ENCODE data around the gene UNC5C. TPM values are rescaled to one million over a fixed set of nuclear protein-coding genes. Genes with fewer than 3 reads are reported as not detected.
A peak's percentile ranks its signal among the peaks of the same experiment; 100 is the strongest.

The UNC5C gene
- total RNA-seq, 3 donors from 2014 or later: 6.2 to 20.9 (median 6.2) TPM

DNA sequence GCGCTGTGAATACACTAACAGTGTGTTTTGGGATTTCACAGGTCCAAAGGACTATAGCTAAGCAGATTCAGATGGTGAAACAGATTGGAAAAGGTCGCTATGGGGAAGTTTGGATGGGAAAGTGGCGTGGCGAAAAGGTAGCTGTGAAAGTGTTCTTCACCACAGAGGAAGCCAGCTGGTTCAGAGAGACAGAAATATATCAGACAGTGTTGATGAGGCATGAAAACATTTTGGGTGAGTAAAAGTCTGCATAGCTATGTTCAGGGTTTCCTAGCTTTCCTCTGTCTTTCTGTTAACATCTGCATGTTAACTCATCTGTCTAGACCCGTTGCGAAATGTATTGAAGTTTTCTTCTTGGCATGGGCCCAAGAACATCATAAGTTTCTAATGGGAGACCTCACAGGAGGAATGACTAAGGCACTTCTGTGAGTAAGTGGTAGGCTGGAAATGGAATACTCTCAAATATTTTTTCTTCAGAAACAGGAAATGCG is 418.9 kb downstream of the UNC5C start:
- H3K36me3 ChIP-seq: no peaks in the 10 kb centered on the region
- H3K27me3 ChIP-seq: no peaks in the 10 kb centered on the region
- no peak for DNase-seq (ENCODE audit: low spot score in 2 of 2)
- intact Hi-C loops (cut with DNase I; ENCODE audit: low total_unique reads): no loop called here
- H3K27ac ChIP-seq: no peak overlapping the region
- TF ChIP-seq CTCF (IDR thresholded peaks at IDR 0.05) (no peak), POLR2A (IDR thresholded peaks at IDR 0.05) (no peak)
- H3K4me3 ChIP-seq: no peak overlapping the region
- no peaks in the 10 kb centered on the region for H3K9me3 ChIP-seq
- H3K4me1 ChIP-seq: no peaks in the 10 kb centered on the region

DNA sequence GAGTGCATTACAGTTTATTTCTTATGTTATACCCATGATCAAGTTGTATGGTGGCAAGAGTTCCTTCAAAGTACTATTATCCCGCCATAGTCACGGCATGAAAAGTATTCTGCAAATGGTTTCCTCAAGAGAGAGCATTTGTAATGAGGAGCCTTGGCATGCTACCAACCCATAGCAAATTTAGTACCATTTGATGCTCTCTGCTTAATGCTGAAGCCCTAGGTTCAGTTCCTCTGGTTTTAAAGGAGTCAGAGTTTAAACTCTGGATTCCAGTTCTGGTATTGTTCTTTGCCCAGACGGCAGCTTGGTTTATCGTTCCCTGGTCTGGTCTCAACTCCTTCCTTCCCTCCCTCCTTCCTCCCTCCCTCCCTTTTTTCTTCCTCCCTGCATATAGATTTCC is 419.7 kb downstream of the UNC5C start:
- H3K27ac ChIP-seq: no peak overlapping the region
- DNase-seq (ENCODE audit: low spot score in 2 of 2): no peak
- TF ChIP-seq CTCF (IDR thresholded peaks at IDR 0.05): no peak
- TF ChIP-seq POLR2A (IDR thresholded peaks at IDR 0.05): no peak
- TF ChIP-seq POLR2AphosphoS5 (IDR thresholded peaks at IDR 0.05): no peak
- no peaks in the 10 kb centered on the region for H3K9me3 ChIP-seq
- intact Hi-C loops (cut with DNase I; ENCODE audit: low total_unique reads): no loop called here
- H3K36me3 ChIP-seq: no peaks in the 10 kb centered on the region
- no peaks in the 10 kb centered on the region for H3K27me3 ChIP-seq
- no peaks in the 10 kb centered on the region for H3K4me1 ChIP-seq
- H3K4me3 ChIP-seq: no peak overlapping the region

- Histone ChIP-seq H3K27ac (no peak overlapping the region), H3K4me1 (no peaks in the 10 kb centered on the region), H3K9me3 (no peaks in the 10 kb centered on the region), H3K27me3 (no peaks in the 10 kb centered on the region), H3K4me3 (no peak overlapping the region), H3K36me3 (no peaks in the 10 kb centered on the region)
- no peak for TF ChIP-seq POLR2A (IDR thresholded peaks at IDR 0.05)
- TF ChIP-seq CTCF (IDR thresholded peaks at IDR 0.05): peak in 2 of 3 donors; percentile 27 to 45
- no peak for TF ChIP-seq POLR2AphosphoS5 (IDR thresholded peaks at IDR 0.05)
- intact Hi-C loops (cut with DNase I; ENCODE audit: low total_unique reads): no loop called here
- no peak for DNase-seq (ENCODE audit: low spot score in 2 of 2)
These were observed 423.8 kb downstream of the UNC5C start for GRCh38 chr4:95124906-95125504.

DNA sequence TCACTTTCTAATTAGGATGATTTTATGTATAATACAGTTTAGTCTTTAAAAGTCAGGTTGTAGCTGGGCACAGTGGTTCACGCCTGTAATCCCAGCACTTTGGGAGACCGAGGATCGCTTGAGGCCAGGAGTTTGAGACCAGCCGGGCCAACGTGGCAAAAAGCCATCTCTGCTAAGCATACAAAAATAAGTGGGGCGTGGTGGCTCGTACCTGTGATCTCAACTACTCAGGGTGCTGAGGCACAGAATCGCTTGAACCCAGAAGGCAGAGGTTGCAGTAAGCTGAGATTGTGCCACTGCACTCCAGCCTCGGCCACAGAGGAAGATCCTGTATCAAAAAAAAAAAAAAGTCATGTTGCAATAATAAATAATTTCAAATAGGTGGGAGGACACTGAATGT is 426.8 kb downstream of the UNC5C start:
- intact Hi-C loops (cut with DNase I; ENCODE audit: low total_unique reads): no loop called here
- no peak for DNase-seq (ENCODE audit: low spot score in 2 of 2)

More for the DNA sequence above, 426.8 kb downstream of the UNC5C start:
- no peak for TF ChIP-seq POLR2AphosphoS5 (IDR thresholded peaks at IDR 0.05)
- TF ChIP-seq POLR2A (IDR thresholded peaks at IDR 0.05): no peak
- no peak for TF ChIP-seq CTCF (IDR thresholded peaks at IDR 0.05)
- peaks cover 0 to 4% of the 10 kb centered on the region in 2 donors for H3K27me3 ChIP-seq
- no peaks in the 10 kb centered on the region for H3K4me1 ChIP-seq
- H3K36me3 ChIP-seq: no peaks in the 10 kb centered on the region
- H3K9me3 ChIP-seq: no peaks in the 10 kb centered on the region
- no peak overlapping the region for H3K4me3 ChIP-seq
- no peak overlapping the region for H3K27ac ChIP-seq

Data from breast epithelium (tissue), 4 donors.